Endometrial microvascular endothelial cells (primary cell): Measurements from ENCODE around the gene TNS4. TPM values are rescaled to one million over a fixed set of nuclear protein-coding genes. Genes with fewer than 3 reads are reported as not detected.

ENCODE experiments used
- in situ Hi-C: cut with HindIII; loops from 2 replicates; pipeline ENCODE4 v1.10.0; 2017; ENCODE audit warnings: low sequenced_read_pairs, low pct_unique_long_range_greater_than_20kb; ENCODE audit errors: inconsistent ontology term
- total RNA-seq: library from RNA; depleted of rRNA; stranded (reverse); fragments of >200 nt; gene quantifications from one replicate; pipeline ENCODE4 v1.2.3, GENCODE V29; 2015; ENCODE audit errors: inconsistent ontology term

TNS4 gene
- total RNA-seq, 1 donor from 2014 or later: not detected

DNA sequence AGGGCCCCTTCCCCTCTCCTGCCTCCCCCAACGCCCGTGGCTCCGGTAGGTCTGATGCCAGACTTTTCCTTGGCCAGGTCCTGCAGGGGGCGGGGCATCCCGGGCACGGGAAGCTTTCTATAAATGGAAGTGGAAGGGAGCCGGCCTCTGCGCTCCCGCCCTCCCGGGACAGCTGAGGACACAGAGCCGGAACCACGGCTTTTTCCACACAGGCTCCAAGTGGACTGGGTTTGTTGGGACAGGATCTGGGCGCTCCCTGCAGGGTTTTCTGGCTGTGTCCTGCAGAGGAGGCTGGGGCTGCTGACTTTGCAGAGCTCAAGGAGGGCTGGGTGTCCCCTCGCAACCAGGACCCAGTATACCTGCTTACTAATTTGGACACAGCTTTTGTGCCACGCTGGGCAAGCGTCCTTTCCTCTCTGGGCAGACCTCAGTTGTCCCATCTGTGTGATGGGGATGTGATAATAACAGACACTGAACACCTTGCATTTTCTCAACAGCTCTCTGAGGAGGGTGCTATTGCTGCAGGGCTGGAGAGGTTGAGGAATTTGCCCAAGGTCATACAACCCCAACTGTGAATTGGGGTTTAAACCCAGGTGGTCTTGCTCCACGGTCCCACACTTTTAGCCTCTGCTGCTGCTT, 1.8 kb downstream of the TNS4 start:
- in situ Hi-C loops: loop anchor here (10.0 kb wide), 1 partner anchor 55 kb away; the partner anchor contains the start of gene IGFBP4

DNA sequence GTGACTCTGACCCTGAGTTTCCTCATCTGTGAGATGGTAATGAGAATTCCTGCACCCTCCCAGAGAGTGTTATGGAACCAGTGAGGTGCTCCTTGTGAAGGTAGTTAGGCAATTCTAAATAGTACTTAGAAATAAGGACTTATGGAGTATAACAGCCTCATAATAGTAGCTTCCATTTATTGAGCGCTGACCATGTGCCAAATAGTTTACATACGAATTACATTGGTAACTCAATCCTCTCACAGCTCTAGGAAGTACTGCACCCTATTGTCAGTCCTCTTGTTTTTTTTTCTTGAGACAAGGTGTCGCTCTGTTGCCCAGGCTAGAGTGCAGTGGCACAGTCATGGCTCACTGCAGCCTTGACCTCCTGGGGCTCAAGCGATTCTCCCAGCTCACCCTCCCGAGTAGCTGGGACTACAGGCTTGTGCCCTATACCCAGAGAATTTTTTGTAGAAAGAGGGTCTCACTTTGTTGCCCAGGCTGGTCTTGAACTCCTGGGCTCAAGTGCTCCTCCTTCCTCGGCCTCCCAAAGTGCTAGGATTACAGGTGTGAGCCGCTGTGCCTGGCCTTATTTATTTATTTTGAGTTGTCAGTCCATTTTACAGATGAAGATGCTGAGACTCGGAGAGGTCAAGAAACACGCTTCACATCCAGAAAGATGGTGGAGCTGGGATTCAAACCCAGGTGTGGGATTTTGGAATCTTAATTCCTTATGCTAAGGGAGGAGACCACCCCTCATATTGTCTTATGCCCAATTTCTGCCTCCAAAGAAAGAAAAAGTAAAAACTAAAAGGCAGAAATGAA, 2.9 kb downstream of the TNS4 start:
- in situ Hi-C loops: loop anchor here (10.0 kb wide), 1 partner anchor 54 kb away; the partner anchor contains the start of gene IGFBP4

DNA sequence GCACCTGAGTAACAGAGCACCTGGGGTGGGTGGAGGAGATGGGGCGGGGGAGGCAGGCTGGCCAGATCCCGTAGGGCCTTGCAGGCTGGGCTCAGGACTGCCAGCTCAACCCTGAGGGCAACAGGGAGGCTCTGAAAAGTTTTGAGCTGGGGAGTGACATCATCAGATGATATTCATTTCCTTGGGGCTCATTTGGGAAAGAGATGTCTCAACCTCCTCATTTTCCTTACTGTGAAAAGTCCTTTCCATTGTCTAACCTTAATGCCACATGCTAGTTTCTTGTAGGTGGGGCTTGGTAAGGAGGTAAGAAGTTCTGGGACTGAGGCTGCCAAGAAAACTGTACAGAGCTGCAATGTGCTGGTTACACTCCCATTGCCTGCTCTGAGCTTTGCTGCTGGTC, 3.7 kb downstream of the TNS4 start:
- in situ Hi-C loops: loop anchor here (10.0 kb wide), 1 partner anchor 53 kb away; the partner anchor contains the start of gene IGFBP4

- in situ Hi-C loops: loop anchor here (10.0 kb wide), 1 partner anchor 52 kb away; the partner anchor contains the start of gene IGFBP4
These were observed 4.6 kb downstream of the TNS4 start for GRCh38 chr17:40496634-40497420.

GRCh38 chr17:40496170-40496569, 5.3 kb downstream of the TNS4 start:
- in situ Hi-C loops: loop anchor here (10.0 kb wide), 1 partner anchor 51 kb away; the partner anchor contains the start of gene IGFBP4

- in situ Hi-C loops: loop anchor here (10.0 kb wide), 1 partner anchor 50 kb away; the partner anchor contains the start of gene IGFBP4
These were observed 6.3 kb downstream of the TNS4 start for GRCh38 chr17:40495140-40495539.

DNA sequence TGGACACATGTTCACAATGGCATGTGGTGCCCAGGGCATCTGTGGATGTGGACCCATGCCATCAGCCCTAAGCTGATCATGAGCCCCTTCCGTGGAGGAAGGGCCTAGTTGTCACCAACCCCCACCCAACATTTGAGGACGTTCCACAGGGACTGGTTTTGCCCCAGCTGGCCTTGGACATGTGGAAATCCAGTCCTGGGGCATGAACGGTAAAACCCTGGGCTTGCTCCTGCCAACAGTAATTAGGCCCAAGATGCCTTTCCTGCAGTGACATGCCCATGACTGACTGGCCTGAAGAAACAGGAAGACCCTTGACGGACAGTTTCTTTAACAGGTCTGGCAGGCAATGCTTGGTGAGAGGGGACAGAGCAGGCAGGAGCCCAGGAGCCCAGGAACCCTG, 7.7 kb downstream of the TNS4 start:
- in situ Hi-C loops: loop anchor here (10.0 kb wide), 1 partner anchor 49 kb away; the partner anchor contains the start of gene IGFBP4

DNA sequence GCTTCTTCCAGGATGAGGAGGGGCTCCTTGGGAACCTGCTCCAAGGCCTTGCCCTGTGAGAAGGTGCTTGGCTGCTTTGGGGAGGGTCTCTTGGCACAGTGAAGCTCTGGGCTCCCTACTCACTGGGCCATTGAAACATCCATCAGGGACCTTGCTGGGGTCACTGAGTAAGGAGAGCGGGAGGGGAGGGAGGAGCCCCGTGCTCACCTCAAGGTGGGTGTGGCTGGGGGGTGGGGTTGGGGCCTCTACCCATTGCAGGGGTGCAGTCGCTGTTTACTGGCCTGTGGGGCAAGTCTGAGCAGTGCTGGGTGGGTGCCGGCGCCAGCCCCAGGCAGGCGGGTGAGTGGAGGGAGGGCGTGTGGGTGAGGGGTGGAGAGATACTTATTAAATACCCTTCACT, 9.9 kb downstream of the TNS4 start:
- in situ Hi-C loops: loop anchor here (10.0 kb wide), 1 partner anchor 47 kb away; the partner anchor contains the start of gene IGFBP4

DNA sequence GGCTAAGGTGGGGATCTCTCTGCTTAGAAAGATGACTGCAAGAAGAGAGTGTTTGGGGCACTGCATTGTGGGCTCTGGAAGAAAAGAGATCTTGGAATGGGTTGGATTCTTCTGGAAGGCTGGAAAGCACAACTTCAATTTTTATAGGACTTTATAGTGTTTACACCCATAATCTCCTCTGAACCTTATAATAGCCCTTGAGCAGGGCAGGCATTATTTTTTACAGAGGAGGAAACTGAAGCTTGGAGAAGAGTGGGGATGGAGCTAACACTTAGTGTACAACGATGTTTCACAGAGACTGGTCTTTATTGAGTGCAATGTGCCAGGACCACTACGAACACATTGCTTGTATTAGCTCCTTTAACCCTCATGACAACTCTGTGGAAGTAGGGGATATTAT, 10.4 kb downstream of the TNS4 start:
- in situ Hi-C loops: loop anchor here (10.0 kb wide), 1 partner anchor 46 kb away; the partner anchor contains the start of gene IGFBP4

- in situ Hi-C loops: loop anchor here (10.0 kb wide), 1 partner anchor 46 kb away; the partner anchor contains the start of gene IGFBP4
These were observed 11.1 kb downstream of the TNS4 start for GRCh38 chr17:40490289-40490853.

DNA sequence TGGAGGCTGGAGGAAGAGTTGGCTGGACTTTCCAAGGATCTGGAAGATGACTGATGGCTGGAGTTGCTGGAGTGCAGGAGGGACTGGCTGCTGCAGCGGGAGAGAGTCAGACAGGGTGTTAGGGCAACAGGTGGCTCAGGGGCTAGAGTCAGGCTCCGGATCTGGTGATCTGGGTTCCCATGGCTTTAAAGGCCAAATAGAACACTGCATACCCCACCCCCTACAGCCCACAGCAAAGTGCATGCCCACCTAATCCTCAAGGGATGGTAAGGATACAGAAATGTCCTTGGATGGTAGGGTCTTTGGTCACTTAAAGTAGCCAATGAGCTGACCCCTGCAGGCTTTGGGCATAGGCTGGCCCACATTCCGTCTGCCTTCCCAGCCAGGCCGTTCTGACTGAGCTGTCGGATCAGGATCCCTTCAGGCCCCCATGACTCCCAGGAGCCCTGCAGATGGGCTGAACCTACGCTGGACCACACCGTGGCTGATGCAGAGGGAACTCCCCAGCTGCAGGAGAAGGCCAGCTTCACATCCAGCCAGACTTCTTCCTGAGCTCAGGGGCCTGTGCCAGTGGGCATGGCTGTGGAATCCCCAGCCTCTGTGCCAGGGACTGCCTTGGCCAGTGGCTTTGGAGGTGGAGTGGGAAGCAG, 13.9 kb downstream of the TNS4 start:
- in situ Hi-C loops: no loop called here

GRCh38 chr17:40486522-40487370, 14.7 kb downstream of the TNS4 start:
- in situ Hi-C loops: no loop called here

- in situ Hi-C loops: no loop called here
These were observed 15.4 kb downstream of the TNS4 start for GRCh38 chr17:40485851-40486521.

- in situ Hi-C loops: no loop called here
These were observed 16.4 kb downstream of the TNS4 start for GRCh38 chr17:40484973-40485530.

DNA sequence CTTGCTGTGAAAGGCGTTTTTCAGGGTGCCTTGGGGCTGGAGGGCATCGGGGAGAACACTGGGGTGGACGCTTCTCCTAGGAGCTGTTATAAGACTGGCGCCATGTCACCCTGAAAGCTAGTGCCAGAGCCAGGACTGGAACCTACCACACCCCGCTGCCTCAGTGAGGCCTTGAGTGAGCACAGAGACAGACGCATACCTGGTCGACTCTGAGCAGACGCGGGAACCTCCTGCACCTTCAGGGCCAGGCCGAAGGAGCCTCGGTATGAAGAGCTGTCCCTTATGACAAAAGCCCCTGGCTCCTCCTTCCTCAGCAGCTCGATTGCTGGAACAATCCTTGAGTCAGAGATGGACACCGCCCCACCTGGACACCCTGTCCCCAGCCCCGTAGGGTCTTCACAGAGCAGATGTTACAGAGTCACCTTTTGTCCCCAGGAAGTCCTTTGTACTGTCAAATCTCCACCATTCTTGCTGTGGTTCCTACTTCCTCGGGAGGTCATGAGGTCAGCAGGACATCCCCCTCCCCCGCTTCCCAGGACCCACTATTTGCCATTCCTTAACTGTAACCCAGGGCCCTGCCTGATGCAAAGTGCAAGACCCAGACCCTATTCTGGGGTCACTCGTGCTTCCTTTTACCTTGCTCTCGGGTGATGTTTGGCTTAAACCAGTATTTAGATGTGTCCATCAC, 17.0 kb downstream of the TNS4 start:
- in situ Hi-C loops: no loop called here

DNA sequence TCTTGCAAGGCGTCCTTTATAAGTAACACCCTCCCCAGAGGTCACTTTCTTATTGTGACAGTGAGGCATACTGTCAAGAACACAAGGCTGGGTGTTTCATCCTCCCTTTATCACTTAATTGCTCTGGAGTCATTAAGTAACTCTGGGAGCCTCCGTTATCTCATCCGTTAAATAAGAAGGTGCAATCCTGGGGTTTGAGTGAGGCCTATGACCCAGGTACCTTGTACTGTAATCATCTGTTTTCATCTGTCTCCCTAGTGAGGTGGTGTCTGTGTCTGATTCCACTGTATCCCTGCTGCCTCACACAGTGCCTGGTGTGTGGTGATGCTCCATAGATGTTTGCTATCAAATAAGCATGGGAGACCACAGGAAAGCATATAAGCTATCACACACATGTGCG, 17.7 kb downstream of the TNS4 start:
- in situ Hi-C loops: no loop called here
